Superior temporal gyrus (tissue), 1 donor: Measurements from ENCODE around the gene NKD2.
"Not testable (repeated sequence)": the region's sequence is repeated elsewhere in the genome, so short reads cannot be mapped to it uniquely, and the experiment has no call there.

Experiments used
- DNase-seq: peaks from one replicate; pipeline ENCODE4 v3.0.0-alpha.2; 2016; ENCODE audit errors: extremely low spot score

Gene NKD2, protein sequence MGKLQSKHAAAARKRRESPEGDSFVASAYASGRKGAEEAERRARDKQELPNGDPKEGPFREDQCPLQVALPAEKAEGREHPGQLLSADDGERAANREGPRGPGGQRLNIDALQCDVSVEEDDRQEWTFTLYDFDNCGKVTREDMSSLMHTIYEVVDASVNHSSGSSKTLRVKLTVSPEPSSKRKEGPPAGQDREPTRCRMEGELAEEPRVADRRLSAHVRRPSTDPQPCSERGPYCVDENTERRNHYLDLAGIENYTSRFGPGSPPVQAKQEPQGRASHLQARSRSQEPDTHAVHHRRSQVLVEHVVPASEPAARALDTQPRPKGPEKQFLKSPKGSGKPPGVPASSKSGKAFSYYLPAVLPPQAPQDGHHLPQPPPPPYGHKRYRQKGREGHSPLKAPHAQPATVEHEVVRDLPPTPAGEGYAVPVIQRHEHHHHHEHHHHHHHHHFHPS

DNA sequence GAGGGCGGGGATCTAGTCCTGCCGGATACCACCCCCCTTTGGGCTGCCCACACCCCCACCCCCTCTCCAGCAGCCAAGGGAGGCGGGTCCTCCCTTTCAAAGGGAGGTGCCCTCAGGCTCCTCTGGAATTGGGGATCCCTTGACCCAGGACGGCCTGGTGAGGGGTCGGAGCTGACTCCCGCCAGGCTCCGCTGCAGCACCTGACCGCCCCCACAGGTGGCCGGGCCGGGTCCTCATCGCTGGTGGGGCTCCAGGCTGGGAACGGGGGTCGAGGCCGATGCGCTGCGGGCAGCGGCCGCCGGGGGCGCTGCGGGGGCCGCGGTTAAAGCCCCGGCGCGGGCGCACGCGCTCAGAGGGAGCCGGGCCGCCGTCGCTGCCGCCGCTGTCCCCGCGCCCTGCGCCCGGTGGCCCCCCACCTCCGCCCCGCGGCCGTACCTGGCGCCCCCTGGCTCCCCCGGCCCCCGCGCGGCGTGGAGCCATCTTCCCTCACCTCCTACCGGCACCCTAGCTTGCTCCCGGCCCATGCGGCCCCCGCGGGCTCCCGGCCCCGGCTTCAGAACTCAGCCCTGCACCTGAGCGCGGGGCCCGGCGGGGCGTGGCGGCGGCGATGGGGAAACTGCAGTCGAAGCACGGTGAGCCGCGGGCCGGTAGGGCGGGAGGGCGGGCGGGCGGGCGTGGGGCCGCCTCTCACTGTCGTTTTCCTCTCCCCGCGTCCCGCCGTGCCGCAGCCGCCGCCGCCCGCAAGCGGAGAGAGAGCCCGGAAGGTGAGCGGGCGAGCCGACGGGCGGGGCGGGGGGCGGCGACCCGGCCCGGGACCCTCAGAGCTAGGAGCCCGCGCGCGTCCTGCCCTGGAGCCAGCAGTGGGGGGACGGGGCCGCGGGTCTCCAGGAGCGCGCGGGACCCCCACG is at the start of gene NKD2:
NKD2 (plus strand) TSS at position 352 of the 908 bp plus-strand sequence; CDS start at position 608, 256 bp downstream.
- no peak for DNase-seq

DNA sequence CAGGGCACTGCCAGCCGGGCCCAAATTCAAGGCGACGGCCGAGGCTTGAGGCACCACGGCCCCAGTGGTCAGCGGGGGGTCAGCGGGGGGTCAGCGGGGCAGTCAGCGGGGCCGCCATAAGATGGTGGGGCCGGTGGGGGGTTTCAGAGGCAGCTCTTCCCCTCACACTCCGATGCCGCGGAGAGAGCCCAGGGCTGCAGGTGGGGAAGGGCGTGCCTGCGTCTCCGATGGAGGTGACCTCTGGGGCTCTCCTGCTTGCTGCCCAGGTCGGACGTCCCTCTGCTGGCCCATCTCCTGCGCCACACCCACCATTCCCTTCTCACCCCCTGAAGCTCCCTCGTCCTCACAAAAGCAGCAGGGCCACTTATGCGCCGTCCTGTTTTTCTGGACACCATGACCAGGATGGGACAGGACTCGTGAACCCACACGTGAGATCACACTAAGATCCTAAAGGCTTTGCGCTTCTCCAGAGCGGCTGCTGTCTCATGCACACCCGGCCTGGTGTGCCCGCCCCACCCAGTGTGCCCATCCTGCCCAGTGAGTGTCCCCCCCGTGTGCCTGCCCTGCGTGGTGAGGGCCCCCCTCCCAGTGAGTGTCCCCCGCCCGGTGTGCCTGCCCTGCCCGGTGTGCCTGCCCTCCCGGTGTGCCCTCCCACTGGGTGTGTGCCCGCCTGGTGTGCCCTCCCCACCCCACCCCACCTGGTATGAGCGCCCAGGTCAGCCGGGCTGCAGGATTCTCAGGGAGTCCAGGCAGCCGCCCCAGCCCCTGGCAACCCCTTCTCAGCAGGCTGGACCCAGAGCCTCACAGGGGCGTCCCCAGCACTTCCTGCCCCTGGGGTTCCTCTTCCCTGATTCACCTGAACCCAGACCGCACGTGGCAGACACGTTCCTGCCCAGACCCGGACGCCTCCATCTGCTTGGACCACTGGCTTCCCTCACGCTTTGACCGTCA is 48.7 kb upstream of the NKD2 start:
- DNase-seq: no peak

DNA sequence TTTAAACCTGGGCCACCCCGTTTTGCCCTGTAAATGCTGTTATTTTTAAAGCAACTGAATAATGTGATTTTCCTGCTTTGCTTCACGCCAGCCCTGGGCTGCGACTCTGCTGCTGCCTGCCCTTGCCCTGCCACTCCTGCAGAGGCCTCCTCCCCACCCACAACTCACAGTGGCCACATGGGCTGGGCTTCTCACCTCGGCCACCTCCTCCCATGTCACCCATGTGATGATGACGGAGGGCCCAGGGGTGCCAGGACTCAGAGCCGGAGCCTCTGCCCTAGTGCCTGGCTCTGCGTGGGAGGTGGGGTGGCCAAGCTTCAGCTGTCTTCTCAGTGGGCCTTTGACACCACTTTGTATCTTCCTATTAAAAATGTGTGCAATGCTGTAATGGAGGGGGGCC is 48.1 kb upstream of the NKD2 start:
- no peak for DNase-seq

DNA sequence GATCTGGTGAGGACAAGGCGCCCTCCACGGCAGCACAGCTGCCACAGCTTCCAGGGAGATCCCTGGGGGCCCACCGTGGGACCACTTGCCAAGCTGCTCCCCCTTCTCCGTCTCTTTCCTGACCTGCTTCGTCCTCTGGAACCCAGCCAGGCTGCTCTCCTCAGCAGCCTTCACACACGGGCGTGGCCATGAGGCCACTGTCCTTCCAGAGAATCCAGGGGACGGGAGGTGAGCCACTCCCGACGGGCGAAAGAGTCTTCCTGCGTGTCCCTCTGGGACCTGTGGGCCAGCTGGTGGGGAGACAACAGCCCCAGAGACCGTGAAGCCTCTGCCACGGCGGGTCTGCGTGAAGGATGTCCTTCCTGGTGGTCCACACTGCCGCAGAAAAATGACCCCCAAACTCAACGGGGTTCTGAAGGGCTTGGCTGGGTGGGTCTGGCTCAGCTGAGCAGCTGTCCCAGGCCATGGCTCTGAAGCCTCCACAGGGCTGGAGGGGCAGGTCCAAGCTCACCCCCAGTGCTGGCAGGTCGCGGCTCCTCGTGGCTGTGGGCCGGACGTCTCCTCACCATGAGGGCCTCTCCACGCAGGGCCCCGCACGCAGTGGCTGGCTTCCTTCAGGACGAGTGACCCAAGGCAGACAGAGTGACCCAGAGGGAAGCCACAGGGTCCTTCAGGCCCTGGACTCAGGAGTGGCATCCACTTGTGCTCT is 47.4 kb upstream of the NKD2 start:
- no peak for DNase-seq

DNA sequence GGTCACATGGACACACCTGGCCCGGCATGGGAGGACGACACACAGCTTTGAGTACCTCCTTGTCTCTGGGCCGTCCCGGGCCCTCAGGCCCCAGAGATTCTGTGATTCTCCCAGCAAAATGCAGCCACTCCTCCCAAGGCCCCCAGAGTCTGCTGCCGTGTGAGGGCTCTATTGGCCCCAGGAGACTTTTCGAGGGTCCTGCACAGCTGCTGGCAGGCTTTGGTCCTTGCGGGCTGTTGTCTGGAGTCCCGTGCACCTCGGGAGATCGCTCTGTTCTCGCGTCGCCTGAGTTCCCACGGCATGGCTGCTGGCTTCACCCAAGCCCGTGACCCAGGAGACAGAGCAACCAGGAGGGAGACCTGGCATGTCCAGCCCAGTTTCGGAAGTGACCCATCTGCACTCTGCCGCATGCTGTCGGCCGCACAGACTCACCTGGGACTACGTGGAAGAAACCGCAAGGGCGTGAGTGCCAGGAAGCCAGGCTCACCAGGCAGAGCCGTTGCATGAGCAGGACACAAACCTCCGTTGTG is 46.8 kb upstream of the NKD2 start:
- DNase-seq: no peak

DNA sequence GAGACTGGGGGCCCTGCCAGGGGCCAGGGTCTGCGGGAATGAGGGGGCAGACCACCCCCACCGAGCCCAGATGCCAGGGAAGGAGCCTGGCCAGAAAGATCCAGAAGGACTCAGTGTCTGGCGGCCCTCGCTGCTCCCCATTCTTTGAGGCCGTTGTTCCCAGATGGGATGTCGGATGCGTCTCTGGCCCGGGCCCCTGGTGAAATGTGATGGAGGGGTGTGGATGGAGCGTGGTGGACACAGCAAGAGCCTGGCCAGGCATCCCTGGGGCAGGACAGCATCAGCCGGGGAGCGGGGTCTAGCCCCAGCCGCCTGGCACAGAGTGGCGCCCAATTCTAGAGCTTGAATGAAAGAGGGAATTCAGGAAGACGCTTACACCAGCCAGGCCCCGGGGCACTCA is 46.2 kb upstream of the NKD2 start:
- no peak for DNase-seq

DNA sequence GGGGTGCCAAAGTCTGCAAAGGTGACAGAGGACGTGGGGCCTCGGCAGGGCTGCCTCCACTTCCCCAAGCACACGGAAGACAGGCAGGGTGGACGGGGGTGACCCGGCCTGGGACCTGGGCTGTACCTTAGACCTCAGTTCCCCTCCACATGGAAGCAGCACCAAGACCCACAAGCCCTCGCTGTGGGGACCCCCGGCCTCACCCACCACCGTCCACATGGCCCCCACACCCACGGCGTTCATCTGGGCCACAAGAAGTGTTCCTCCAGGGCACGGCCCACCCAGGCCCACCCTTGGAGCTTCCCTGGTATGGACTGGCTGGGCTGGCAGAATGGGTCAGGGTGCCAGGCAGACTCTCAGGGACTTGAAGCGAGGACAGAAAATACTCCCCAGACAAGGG is 45.8 kb upstream of the NKD2 start:
- DNase-seq: no peak

DNA sequence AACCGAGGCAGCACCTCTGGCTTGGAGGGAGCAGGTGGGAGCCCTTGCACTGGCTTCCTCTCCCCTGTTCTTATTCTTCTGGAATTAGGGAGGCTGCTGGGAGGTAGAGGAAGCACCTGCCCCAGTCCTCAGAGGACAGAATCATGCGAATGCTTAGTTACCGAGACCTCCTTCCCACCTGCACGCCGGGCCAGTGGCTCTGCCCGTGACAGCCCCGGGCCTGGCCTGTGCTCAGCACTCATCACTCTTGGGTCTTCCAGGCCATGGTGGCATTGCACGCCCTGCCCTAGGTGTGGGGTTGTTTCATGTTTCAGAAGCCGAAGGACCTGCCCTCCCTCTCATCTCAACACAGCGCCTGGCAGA is 45.3 kb upstream of the NKD2 start:
- no peak for DNase-seq

DNA sequence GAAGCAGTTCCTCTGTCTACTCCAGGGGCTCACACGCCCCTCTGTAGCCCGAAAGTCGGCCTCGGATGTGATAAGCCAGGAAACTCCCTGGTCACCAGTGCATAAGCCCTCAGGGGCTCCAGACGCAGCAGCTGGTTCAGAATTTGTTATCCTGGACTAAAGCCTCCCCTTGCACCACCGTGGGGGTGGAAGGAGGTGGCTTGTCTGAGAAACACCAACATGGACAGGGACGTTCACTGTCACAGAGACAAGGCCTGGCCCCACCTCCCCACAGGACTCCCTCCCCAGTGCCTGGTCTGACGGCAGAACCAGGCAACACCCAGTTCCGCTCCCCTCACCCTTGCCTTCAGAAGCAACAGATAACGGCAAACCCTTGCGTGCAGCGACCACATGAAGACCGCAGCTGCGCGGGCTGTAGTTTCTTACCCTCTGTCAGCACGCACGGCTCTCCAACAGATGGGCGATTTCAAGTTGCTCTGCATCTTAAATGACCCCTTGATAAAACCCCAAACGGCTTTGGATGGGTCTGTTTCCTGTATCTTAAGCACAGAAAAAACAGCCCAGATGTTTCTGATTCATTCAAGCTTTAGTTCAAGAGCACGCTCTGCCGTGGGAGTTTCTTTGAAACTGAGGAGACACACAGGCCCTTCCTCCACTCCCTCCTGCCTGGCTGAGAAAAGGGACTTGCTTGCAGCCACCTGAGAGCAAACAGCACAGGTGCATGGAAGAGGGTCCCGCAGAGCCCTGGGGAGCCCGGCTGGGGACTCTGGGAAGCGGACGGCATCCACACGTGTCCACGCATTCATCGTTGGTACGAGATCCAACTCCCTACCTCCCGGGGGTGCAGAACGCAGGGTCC is 44.7 kb upstream of the NKD2 start:
- DNase-seq: no peak

DNA sequence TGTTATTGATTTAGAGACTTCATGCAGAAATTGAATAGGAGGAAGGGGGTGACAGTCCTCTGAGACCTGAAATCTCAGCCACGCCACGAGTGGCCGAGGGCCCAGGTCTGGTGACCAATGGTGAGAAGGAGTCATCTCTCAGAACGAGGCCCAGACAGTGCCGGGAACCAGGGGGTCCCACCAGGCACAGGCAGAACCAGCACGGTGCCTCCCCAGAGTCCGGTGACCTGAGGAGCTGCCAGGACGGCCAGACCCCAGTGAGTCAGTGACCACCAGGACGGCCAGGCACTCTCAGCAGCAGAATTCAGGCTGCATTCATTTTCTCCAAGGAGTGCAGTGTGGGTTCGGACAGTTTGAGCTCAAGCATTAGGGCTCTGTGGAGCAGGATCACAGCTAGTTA is 43.8 kb upstream of the NKD2 start:
- no peak for DNase-seq

DNA sequence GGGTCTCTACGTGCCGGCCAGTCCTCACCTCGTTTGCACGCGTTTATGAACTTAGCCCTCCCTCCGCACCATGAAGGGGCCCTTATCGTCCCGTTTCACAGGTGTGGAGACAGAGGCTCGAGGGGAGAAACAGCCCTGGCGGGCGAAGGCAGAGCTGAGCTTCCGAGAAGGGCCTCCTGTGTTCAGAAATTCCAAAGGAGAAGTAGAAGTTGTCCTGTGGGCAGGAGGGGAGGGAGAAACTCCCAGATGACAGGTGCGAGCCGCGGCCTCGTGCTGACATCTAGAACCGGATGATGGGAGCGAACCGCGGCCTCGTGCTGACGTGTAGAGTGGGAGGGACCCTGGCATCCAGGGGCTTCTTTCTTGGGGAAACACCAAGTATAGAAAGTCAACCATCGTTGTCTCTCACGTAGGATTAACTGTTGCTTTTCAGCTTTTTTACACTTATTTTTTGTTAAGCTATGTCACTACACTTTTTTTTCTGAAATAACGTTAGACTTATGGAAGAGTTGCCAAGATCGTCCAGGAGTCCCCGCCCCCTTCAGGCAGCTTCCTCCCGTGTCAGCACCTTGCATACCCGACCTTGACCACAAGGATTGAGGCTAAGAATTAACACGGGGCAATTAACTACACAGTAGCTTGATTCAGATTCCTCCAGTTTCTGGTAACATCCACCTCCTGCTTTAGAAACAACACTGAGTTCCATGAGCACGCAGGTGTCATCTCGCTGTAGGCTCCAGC is 42.8 kb upstream of the NKD2 start:
- DNase-seq: no peak

DNA sequence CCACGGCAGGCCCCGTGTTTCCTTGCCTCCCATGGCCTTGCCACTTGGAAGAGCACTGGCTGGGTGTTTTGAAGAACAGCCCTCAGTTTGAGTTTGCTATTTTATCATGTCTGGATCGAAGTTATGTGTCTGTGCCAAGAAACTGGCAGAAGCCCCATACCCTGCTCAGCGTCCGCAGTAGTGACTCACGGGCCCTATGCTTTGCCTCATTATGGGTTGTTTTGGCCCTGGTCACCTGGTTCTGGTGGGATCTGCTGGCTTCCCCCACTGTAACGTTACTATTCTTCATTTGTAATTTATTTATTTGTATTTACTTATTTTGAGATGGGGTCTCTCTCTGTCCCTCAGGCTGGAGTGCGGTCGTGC is 42.3 kb upstream of the NKD2 start:
- DNase-seq: no peak

DNA sequence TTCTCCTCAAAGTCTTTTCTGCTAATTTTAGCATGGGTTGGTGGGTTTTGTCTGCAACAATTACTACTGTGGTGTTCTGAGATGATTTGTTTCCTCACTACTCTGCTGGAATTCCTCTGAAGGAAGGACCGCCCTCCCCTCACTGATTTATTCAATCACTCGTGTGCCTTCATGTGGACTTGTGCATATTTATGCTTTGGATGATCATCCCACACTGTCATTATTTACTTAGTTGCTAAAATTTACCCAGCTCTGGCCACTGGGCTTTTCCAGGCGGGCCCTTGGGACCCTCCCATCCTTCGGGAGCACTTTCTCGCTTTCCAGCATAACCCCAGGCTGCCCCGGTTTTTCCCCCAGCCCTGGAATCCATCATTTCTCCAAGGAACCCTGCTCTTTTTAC is 41.7 kb upstream of the NKD2 start:
- no peak for DNase-seq

DNA sequence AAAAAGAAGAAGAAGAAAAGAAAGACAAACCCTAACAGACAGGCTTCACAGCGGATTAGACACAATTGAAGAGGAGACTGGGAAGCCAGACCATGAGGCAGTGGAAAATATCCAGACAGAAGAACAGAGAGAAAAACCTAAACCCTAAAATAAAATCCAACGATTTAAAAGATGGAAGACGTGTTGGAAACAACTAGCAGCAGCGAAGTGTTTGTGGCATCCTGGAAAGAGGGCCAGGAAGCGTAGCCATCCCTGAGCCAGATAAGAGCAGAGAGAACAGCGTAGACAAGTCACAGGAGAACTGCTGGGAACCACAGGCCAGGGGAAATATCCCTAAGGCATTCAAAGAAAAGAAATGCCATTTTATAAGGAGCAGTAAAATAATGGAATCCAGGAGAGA is 39.7 kb upstream of the NKD2 start:
- DNase-seq: no peak

DNA sequence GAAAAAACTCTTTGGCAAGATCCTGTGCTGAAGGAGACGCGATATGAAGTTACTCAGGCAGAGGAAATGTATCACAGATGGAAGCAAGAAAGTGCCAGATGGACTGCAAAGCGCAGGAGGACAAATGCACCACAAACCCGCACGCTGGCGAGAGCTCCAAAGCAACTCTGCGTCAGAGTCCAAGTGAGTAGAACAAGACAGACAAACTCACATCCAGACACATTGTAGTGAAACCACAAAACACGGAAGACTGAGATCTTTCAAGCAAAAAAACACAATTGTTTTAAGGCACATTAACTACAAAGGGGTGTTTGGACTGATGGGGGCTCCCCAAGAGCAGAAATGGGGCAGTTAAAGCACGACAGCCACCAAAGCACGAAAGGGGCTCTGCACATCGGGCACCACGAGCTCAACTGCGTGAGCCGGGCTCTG is 39.2 kb upstream of the NKD2 start:
- DNase-seq: peak; percentile 42

DNA sequence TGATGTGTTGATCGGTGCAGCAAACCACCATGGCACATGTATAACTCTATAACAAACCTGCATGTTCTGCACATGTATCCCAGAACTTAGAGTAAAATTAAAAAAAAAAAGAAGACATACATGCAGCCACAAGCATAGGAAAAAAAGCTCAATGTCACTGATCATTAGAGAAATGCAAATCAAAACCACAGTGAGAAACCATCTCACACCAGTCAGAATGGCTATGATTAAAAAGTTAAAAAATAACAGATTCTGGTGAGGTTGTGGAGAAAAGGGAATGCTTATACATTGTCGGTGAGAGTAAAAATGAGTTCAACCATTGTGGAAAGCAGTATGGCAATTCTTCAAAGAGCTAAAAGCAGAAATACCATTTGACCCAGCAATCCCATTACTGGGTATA is 36.0 kb upstream of the NKD2 start:
- not testable (repeated sequence) for DNase-seq

DNA sequence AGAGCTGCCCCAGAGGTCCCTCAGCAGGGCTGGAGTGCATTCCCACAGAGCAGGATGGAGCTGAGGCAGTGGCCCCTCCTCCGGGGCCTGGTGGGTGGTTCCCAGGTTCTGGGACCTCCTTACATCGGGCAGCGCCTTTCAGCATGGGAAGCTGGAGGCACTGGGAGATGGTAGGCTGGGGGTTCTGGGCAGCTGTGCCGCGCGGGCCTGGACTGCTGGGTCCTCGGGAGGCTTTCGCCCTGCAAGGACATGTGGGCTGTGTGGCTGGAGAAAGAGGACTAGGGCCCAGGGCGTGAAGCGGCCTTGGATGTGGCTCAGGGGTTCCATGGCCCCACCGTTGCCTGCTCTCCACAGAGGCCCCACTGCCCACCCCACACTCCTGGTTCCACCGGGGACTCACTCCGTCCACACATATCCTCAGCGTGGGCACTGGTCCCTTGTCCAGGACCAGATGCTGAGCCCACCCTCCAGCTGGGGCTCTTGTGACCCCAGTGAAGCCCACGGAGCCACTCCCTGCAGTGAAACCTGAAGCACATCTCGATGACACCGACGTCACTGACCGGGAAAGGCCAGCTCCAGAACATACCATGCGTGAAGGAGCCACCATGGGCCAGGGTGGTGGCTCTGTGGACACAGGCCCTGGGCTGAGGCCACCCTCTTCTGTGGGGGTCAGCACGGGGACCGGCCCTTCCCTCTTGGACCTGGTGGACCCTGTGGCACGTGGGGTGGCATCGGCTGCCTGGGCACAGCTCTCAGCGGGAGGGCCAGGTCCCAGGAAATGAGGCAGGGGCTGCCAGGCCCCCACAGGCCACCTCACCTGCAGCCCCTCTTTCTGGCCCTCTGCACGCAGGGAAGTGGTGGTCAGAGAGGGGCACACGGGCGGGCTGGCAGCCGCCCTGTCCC is 31.5 kb upstream of the NKD2 start:
- DNase-seq: no peak

DNA sequence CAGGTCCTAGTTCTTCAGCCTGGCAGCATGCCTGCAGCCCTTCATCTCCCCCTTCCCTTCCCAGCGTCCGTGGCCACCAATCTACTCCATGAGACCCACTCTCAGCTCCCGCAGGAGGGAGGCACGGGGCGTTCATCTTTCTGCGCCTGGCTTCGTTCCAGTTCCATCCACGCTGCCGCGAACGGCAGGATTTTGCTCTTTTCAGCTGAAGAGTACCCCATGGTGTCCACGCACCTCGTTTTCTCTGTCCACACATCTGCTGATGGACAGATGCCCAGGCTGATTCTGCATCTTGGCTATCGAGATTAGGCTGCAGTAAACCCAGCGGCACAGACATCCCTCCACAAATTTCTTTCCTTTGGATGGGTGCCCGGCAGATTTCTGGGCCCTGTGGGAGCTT is 30.5 kb upstream of the NKD2 start:
- no peak for DNase-seq
